Central memory CD8-positive, alpha-beta T cell (primary cell): Measurements from ENCODE around the gene EXOC5.
"Not testable (repeated sequence)": the region's sequence is repeated elsewhere in the genome, so short reads cannot be mapped to it uniquely, and the experiment has no call there.

Source experiments
- ATAC-seq: fragments of 150-1000 bp; cut with Tn5 transposase; replicated peaks from 2 replicates; pipeline ENCODE4 v1.10.0; 2022; ENCODE audit warnings: mild to moderate bottlenecking, moderate FRiP score, moderate number of reproducible peaks; ENCODE audit not compliant: poor library complexity, severe bottlenecking; ENCODE audit errors: extremely low read depth
- DNase-seq, 2 donors: peaks; one replicate each; pipeline ENCODE4 v3.0.0; 2021; ENCODE audit warnings: low spot score in 2 of 2
- H3K27ac Mint-ChIP-seq: one replicate; pipeline ENCODE4 v1.8.0; 2022; ENCODE audit warnings: low read depth, mild to moderate bottlenecking, moderate library complexity, mixed read lengths
- H3K27me3 Mint-ChIP-seq: one replicate; pipeline ENCODE4 v1.8.0; 2022; ENCODE audit warnings: mixed read lengths
- H3K36me3 Mint-ChIP-seq: one replicate; pipeline ENCODE4 v1.8.0; 2022; ENCODE audit warnings: mild to moderate bottlenecking, moderate library complexity, mixed read lengths; ENCODE audit not compliant: insufficient read depth
- H3K4me1 Mint-ChIP-seq: one replicate; pipeline ENCODE4 v1.8.0; 2022; ENCODE audit warnings: mixed read lengths
- H3K4me3 Mint-ChIP-seq: one replicate; pipeline ENCODE4 v1.8.0; 2022; ENCODE audit warnings: mild to moderate bottlenecking, moderate library complexity, mixed read lengths
- H3K9me3 Mint-ChIP-seq: one replicate; pipeline ENCODE4 v1.8.0; 2022; ENCODE audit warnings: mixed read lengths

The EXOC5 gene

GRCh38 chr14:57287745-57288144 is 19.0 kb upstream of the EXOC5 start:
- Mint-ChIP-seq H3K9me3 (no peaks in the 10 kb centered on the region), H3K36me3 (peaks cover 37% of the 10 kb centered on the region)

GRCh38 chr14:57277062-57277461 is 8.4 kb upstream of the EXOC5 start:
- DNase-seq (no peak), ATAC-seq (no peak)
- Mint-ChIP-seq H3K27ac (no peak overlapping the region), H3K4me3 (no peak overlapping the region), H3K4me1 (peaks cover 19% of the 10 kb centered on the region), H3K27me3 (no peaks in the 10 kb centered on the region), H3K9me3 (no peaks in the 10 kb centered on the region), H3K36me3 (peaks cover 29% of the 10 kb centered on the region)

More at GRCh38 chr14:57287745-57288144, 19.0 kb upstream of the EXOC5 start:
- no peak overlapping the region for H3K4me3 Mint-ChIP-seq
- H3K4me1 Mint-ChIP-seq: no peaks in the 10 kb centered on the region
- no peak for ATAC-seq
- no peaks in the 10 kb centered on the region for H3K27me3 Mint-ChIP-seq
- no peak overlapping the region for H3K27ac Mint-ChIP-seq
- DNase-seq: no peak

GRCh38 chr14:57275023-57275664 is 6.4 kb upstream of the EXOC5 start:
- no peak for ATAC-seq
- no peak for DNase-seq
- Mint-ChIP-seq H3K4me1 (peaks cover 37% of the 10 kb centered on the region), H3K27me3 (no peaks in the 10 kb centered on the region), H3K9me3 (no peaks in the 10 kb centered on the region), H3K4me3 (no peak overlapping the region), H3K36me3 (peaks cover 25% of the 10 kb centered on the region), H3K27ac (no peak overlapping the region)

- ATAC-seq (no peak), DNase-seq (no peak)
- Mint-ChIP-seq H3K36me3 (peaks cover 25% of the 10 kb centered on the region), H3K27ac (no peak overlapping the region), H3K27me3 (no peaks in the 10 kb centered on the region), H3K4me1 (peaks cover 38% of the 10 kb centered on the region), H3K4me3 (no peak overlapping the region), H3K9me3 (no peaks in the 10 kb centered on the region)
Observed at GRCh38 chr14:57274551-57274950, 5.8 kb upstream of the EXOC5 start.

- DNase-seq (no peak), ATAC-seq (no peak)
- Mint-ChIP-seq H3K27ac (no peak overlapping the region), H3K4me1 (peaks cover 42% of the 10 kb centered on the region), H3K27me3 (no peaks in the 10 kb centered on the region), H3K36me3 (peaks cover 30% of the 10 kb centered on the region), H3K4me3 (no peak overlapping the region), H3K9me3 (no peaks in the 10 kb centered on the region)
Observed at GRCh38 chr14:57273236-57273635, 4.5 kb upstream of the EXOC5 start.

GRCh38 chr14:57266065-57266464 is 2.6 kb downstream of the EXOC5 start:
- Mint-ChIP-seq H3K4me3 (no peak overlapping the region), H3K27ac (no peak overlapping the region), H3K27me3 (no peaks in the 10 kb centered on the region), H3K9me3 (no peaks in the 10 kb centered on the region), H3K4me1 (peaks cover 71% of the 10 kb centered on the region), H3K36me3 (peaks cover 14% of the 10 kb centered on the region)
- DNase-seq (no peak), ATAC-seq (no peak)

GRCh38 chr14:57262117-57262516 is 6.6 kb downstream of the EXOC5 start:
- ATAC-seq: no peak
- Mint-ChIP-seq H3K9me3 (no peaks in the 10 kb centered on the region), H3K4me1 (peaks cover 56% of the 10 kb centered on the region), H3K27ac (peak overlapping the region; percentile 27), H3K4me3 (no peak overlapping the region), H3K36me3 (peaks cover 3% of the 10 kb centered on the region), H3K27me3 (no peaks in the 10 kb centered on the region)
- DNase-seq: no peak

GRCh38 chr14:57261604-57262003 is 7.1 kb downstream of the EXOC5 start:
- Mint-ChIP-seq H3K4me1 (peaks cover 58% of the 10 kb centered on the region), H3K36me3 (peaks cover 3% of the 10 kb centered on the region), H3K4me3 (no peak overlapping the region), H3K9me3 (no peaks in the 10 kb centered on the region), H3K27me3 (no peaks in the 10 kb centered on the region), H3K27ac (peak overlapping the region; percentile 27)
- DNase-seq: no peak
- ATAC-seq: no peak

GRCh38 chr14:57259672-57260071 is 9.0 kb downstream of the EXOC5 start:
- Mint-ChIP-seq H3K9me3 (no peaks in the 10 kb centered on the region), H3K27ac (no peak overlapping the region), H3K36me3 (peaks cover 3% of the 10 kb centered on the region), H3K4me3 (no peak overlapping the region), H3K27me3 (no peaks in the 10 kb centered on the region), H3K4me1 (peaks cover 56% of the 10 kb centered on the region)
- DNase-seq (no peak), ATAC-seq (no peak)

GRCh38 chr14:57258221-57258620 is 10.5 kb downstream of the EXOC5 start:
- H3K4me3 Mint-ChIP-seq, H3K27ac Mint-ChIP-seq, H3K9me3 Mint-ChIP-seq, H3K36me3 Mint-ChIP-seq, DNase-seq, ATAC-seq, H3K27me3 Mint-ChIP-seq: not testable (repeated sequence)
- peaks cover 57% of the 10 kb centered on the region for H3K4me1 Mint-ChIP-seq

- Mint-ChIP-seq H3K27ac (no peak overlapping the region), H3K4me3 (no peak overlapping the region), H3K4me1 (peaks cover 72% of the 10 kb centered on the region), H3K27me3 (no peaks in the 10 kb centered on the region), H3K9me3 (no peaks in the 10 kb centered on the region), H3K36me3 (peaks cover 3% of the 10 kb centered on the region)
- DNase-seq (no peak), ATAC-seq (no peak)
Observed at GRCh38 chr14:57254884-57255283, 13.8 kb downstream of the EXOC5 start.

- no peaks in the 10 kb centered on the region for H3K27me3 Mint-ChIP-seq
- no peak overlapping the region for H3K27ac Mint-ChIP-seq
- ATAC-seq (no peak), DNase-seq (no peak)
- no peaks in the 10 kb centered on the region for H3K9me3 Mint-ChIP-seq
- H3K4me3 Mint-ChIP-seq: no peak overlapping the region
- H3K36me3 Mint-ChIP-seq: peaks cover 16% of the 10 kb centered on the region
- peaks cover 26% of the 10 kb centered on the region for H3K4me1 Mint-ChIP-seq
Observed at GRCh38 chr14:57246933-57247657, 21.6 kb downstream of the EXOC5 start.

- Mint-ChIP-seq H3K4me3 (no peak overlapping the region), H3K9me3 (no peaks in the 10 kb centered on the region), H3K4me1 (peaks cover 15% of the 10 kb centered on the region), H3K36me3 (peaks cover 22% of the 10 kb centered on the region), H3K27ac (no peak overlapping the region), H3K27me3 (no peaks in the 10 kb centered on the region)
- DNase-seq (no peak), ATAC-seq (no peak)
Observed at GRCh38 chr14:57245941-57246340, 22.8 kb downstream of the EXOC5 start.
